Endothelial cell of umbilical vein (primary cell): ENCODE measurements around the gene SETSIP. TPM values are rescaled to one million over a fixed set of nuclear protein-coding genes. Genes with fewer than 3 reads are reported as not detected.

Source experiments
- BruUV-seq: library from RNA; stranded (reverse); fragments of 400-500 nt; replicated peaks from 2 replicates; lab custom pipeline; 2021; lab: Mats Ljungman, UMichigan
- CTCF ChIA-PET: fragments of 300-600, 350-600 bp; sonication (Branson Sonifier 250); formaldehyde crosslinking; loops from one replicate; lab custom pipeline; 2021; ENCODE audit warnings: antibody characterized with exemption, inconsistent platforms; lab: Charles Lee
- POLR2A ChIA-PET: fragments of 300-600, 350-600 bp; sonication (Branson Sonifier 250); formaldehyde crosslinking; loops from one replicate; lab custom pipeline; 2021; ENCODE audit warnings: antibody characterized with exemption, inconsistent platforms; lab: Charles Lee
- DNase-seq: peaks from one replicate; pipeline ENCODE4 v3.0.0-alpha.2; 2011; ENCODE audit warnings: low read depth, low spot score
- FAIRE-seq: peaks from 2 replicates; lab custom pipeline; 2011; peaks lifted over from hg19 to GRCh38; lab: Jason Lieb, UNC
- H2AFZ ChIP-seq: 2 replicates; pipeline ENCODE4 v1.6.0; 2012; ENCODE audit warnings: low read depth, low read length, control low read depth, inconsistent platforms
- H3K27ac ChIP-seq: 2 replicates; pipeline ENCODE4 v1.5.1; 2011; ENCODE audit warnings: low read depth, mild to moderate bottlenecking, control low read depth, low read length, moderate library complexity; ENCODE audit not compliant: insufficient read depth
- H3K27me3 ChIP-seq, 2 experiments: 2 replicates each; pipeline versions ENCODE4 v1.6.0 to v1.6.1; 2011; ENCODE audit warnings: low read length in 2 of 2, mixed read lengths in 1 of 2; ENCODE audit not compliant: control insufficient read depth in 2 of 2, insufficient read depth in 2 of 2
- H3K36me3 ChIP-seq, 2 experiments: 2 replicates in 1 of 2; 3 replicates in 1 of 2; pipeline ENCODE4 v1.5.1; 2011; ENCODE audit warnings: low read length in 2 of 2, mild to moderate bottlenecking in 1 of 2, moderate library complexity in 1 of 2; ENCODE audit not compliant: control insufficient read depth in 2 of 2, insufficient read depth in 2 of 2; ENCODE audit errors: extremely low read depth in 1 of 2
- H3K4me1 ChIP-seq: 3 replicates; pipeline ENCODE4 v1.5.1; 2011; ENCODE audit warnings: mild to moderate bottlenecking, low read length; ENCODE audit not compliant: control insufficient read depth, insufficient read depth; ENCODE audit errors: extremely low read depth
- H3K4me2 ChIP-seq: 2 replicates; pipeline ENCODE4 v1.6.1; 2011; ENCODE audit warnings: low read length, control low read depth, mixed read lengths; ENCODE audit not compliant: insufficient read depth
- H3K4me3 ChIP-seq, 3 experiments: fragments of 200-600 bp in 1 of 3; sonication (generic), shearing (Covaris generic) in 1 of 3; replicated peaks in 1 of 3; 2 replicates each; pipeline ENCODE4 v1.5.1; 2011 to 2016; ENCODE audit warnings: control low read depth in 3 of 3, low read length in 3 of 3, mild to moderate bottlenecking in 2 of 3, inconsistent platforms in 1 of 3, low read depth in 1 of 3, moderate library complexity in 1 of 3; ENCODE audit not compliant: insufficient read depth in 1 of 3
- H3K79me2 ChIP-seq: 2 replicates; pipeline ENCODE4 v1.6.0; 2012; ENCODE audit warnings: low read length, inconsistent platforms; ENCODE audit not compliant: control insufficient read depth, insufficient read depth
- H3K9ac ChIP-seq: replicated peaks from 2 replicates; pipeline ENCODE3; 2011; ENCODE audit warnings: low read length, control low read depth; ENCODE audit not compliant: insufficient read depth; ENCODE audit errors: extremely low read depth
- H3K9me1 ChIP-seq: replicated peaks from 3 replicates; pipeline ENCODE4 v1.6.0; 2011; ENCODE audit warnings: mild to moderate bottlenecking, low read length; ENCODE audit not compliant: control insufficient read depth, insufficient read depth; ENCODE audit errors: extremely low read depth
- H3K9me3 ChIP-seq: replicated peaks from 2 replicates; pipeline ENCODE4 v1.5.1; 2012; ENCODE audit warnings: low read length, inconsistent platforms; ENCODE audit not compliant: control insufficient read depth, insufficient read depth
- H4K20me1 ChIP-seq: replicated peaks from 2 replicates; pipeline ENCODE3; 2011; ENCODE audit warnings: mild to moderate bottlenecking, low read length; ENCODE audit not compliant: control insufficient read depth, insufficient read depth; ENCODE audit errors: extremely low read depth
- CTCF ChIP-seq, 2 donors: IDR thresholded peaks; 1 replicate in 1 of 2; 2 replicates in 1 of 2; pipeline ENCODE4 v1.5.1; 2011; ENCODE audit warnings: low read length in 2 of 2, mild to moderate bottlenecking in 2 of 2, moderate library complexity in 2 of 2, control low read depth in 1 of 2, inconsistent platforms in 1 of 2, low read depth in 1 of 2; ENCODE audit not compliant: insufficient read depth in 1 of 2; ENCODE audit errors: extremely low read depth in 1 of 2
- FOS ChIP-seq: IDR thresholded peaks from 2 replicates; pipeline ENCODE4 v1.6.1; 2011; ENCODE audit warnings: mild to moderate bottlenecking, low read length, moderate library complexity, borderline replicate concordance; ENCODE audit not compliant: insufficient read depth
- GATA2 ChIP-seq: IDR thresholded peaks from 2 replicates; pipeline ENCODE4 v1.7.0; 2011; ENCODE audit warnings: low read depth, mild to moderate bottlenecking, moderate library complexity, mixed read lengths, low read length; ENCODE audit not compliant: insufficient read length, insufficient read depth
- JUN ChIP-seq: IDR thresholded peaks from 2 replicates; pipeline ENCODE4 v1.6.1; 2011; ENCODE audit warnings: borderline replicate concordance, low read depth; ENCODE audit not compliant: insufficient read length, insufficient read depth
- MYC ChIP-seq: IDR thresholded peaks from one replicate; pipeline ENCODE4 v1.6.1; 2011; ENCODE audit warnings: mild to moderate bottlenecking, low read depth, low read length
- POLR2A ChIP-seq: IDR thresholded peaks from 2 replicates; pipeline ENCODE4 v1.6.1; 2012; ENCODE audit warnings: low read depth, mild to moderate bottlenecking, control low read depth, low read length
- dilution Hi-C: fragments of 300-500 bp; cut with MboI; formaldehyde crosslinking; loops from one replicate; pipeline ENCODE4 v1.15.0; 2019; ENCODE audit warnings: low sequenced_read_pairs; ENCODE audit not compliant: extremely low pct_ligation_motif_present
- intact Hi-C: fragments of 100-400 bp; cut with micrococcal nuclease; formaldehyde crosslinking; loops from one replicate; pipeline ENCODE4 v1.10.0; 2022
- polyA plus RNA-seq, 4 experiments: library from polyadenylated mRNA; depleted of rRNA in 3 of 4; stranded (reverse) in 3 of 4; unstranded in 1 of 4; fragments of >200 nt; gene quantifications; 2 replicates each; pipeline versions ENCODE4 v1.2.1 to v1.2.3, GENCODE V29; 2011 to 2012; ENCODE audit warnings: missing spikeins in 1 of 4
- total RNA-seq: library from RNA; stranded (reverse); gene quantifications from 2 replicates; pipeline ENCODE4 v1.2.3, GENCODE V29; 2021

Gene SETSIP
- total and polyA plus RNA-seq, 2 donors (not counting 3 experiments of a cell fraction or from before 2014, with no cell fraction given): not detected

GRCh38 chr1:92031281-92032110 is 43.7 kb downstream of the SETSIP start:
- dilution Hi-C loops (no loop called here), intact Hi-C loops (loop anchor here (2.0 kb wide), 1 partner anchor 17 kb away; no protein-coding TSS in a partner anchor)
- no peaks in the 10 kb centered on the region for H4K20me1 ChIP-seq
- FAIRE-seq (no peak), DNase-seq (no peak)
- no peaks in the 10 kb centered on the region for H3K79me2 ChIP-seq
- peak overlapping the region; percentile 71 for H3K27ac ChIP-seq
- peak overlapping the region; percentile 90 for H3K4me2 ChIP-seq
- peaks cover 21% of the 10 kb centered on the region for H3K4me1 ChIP-seq
- no peaks in the 10 kb centered on the region for H3K36me3 ChIP-seq
- POLR2A ChIA-PET: interaction anchor here (0.6 kb wide), 1 partner anchor 12 kb away, joined by 4 read pairs; no protein-coding TSS in a partner anchor
- BruUV-seq: TSS peak; percentile 38
- no peak overlapping the region for H3K4me3 ChIP-seq
- TF ChIP-seq FOS: no peak
- no peak for TF ChIP-seq POLR2A
- TF ChIP-seq GATA2: no peak
- TF ChIP-seq JUN: no peak
- TF ChIP-seq CTCF (IDR thresholded peaks at IDR 0.05; ENCODE audit: extremely low read depth in 1 of 2, insufficient read depth in 1 of 2, low read depth in 1 of 2, low read length in 2 of 2): no peak
- TF ChIP-seq MYC: no peak
- H3K9ac ChIP-seq: no peak overlapping the region
- H2AFZ ChIP-seq: no peak overlapping the region
- no peaks in the 10 kb centered on the region for H3K27me3 ChIP-seq
- no peaks in the 10 kb centered on the region for H3K9me3 ChIP-seq
- no peaks in the 10 kb centered on the region for H3K9me1 ChIP-seq
- CTCF ChIA-PET: interaction anchor here (0.8 to 1.6 kb wide), 5 partner anchors 12 to 279 kb away, joined by 3 to 5 read pairs (median 3); no protein-coding TSS in a partner anchor
